Erythroblast (primary cell): ENCODE data around the gene FIBCD1.

Source experiments
- GATA1 ChIP-seq: IDR thresholded peaks from 2 replicates; pipeline ENCODE4 v1.6.1; 2011; ENCODE audit warnings: low read depth, mild to moderate bottlenecking, control low read depth, low read length, moderate library complexity
- POLR2A ChIP-seq: IDR thresholded peaks from 2 replicates; pipeline ENCODE4 v1.6.1; 2011; ENCODE audit warnings: mild to moderate bottlenecking, low read length

- no peak for TF ChIP-seq POLR2A
- TF ChIP-seq GATA1 = no peak
Measured at GRCh38 chr9:130854092-130854491, 85.0 kb downstream of the FIBCD1 start.
